Measurements from ENCODE around the gene LMBRD2.
A peak's percentile ranks its signal among the peaks of the same experiment; 100 is the strongest.
"Not testable (repeated sequence)": the region's sequence is repeated elsewhere in the genome, so short reads cannot be mapped to it uniquely, and the experiment has no call there.

Gene LMBRD2

DNA sequence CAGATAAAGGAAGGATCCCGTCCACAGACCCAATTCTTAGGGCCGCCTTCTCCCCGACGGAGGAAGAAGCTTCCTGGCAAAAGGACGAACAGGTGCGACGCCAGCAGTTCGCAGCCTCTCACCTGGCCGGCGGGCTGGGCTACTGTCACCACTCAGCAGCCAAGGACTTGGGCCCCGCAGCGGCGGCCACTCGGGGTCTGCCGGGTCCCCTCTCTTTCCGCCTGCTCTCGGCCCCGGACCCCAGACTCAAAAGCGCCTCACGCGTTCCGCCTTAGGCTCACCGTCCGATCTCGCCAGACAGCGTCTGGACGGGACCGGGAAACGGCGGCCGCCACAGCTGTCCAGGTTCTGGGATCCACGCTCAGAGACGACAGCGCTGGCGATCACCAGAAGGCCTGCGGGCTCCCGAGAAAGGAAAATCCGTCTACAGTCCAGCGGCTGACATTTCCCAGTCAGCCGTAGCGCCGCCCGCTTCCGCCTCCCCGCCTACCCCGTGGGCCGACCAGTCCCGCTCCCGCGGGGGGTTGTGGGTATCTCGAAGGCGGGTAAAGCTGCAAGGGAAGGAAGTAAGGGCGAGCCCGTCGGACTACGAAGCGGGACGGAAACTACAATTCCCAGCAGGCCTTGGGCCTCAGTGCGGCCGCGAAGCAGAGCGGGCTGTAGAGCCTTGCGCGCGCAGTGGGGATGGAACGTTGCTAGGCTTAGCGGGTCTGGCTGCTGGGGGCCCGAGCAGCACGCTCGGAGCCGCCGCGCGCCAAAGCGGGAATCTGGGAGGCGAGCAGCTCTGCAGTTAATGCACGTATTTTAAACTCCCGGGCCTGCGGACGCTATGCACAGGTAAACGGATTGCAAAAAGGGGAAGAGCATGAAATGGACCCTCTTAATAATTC, at the start of gene LMBRD2, which contains the start of gene SKP2:
LMBRD2 (minus strand) TSS at position 454 of the 890 bp plus-strand sequence. CDS start 8,538 bp downstream, outside the sequence.
SKP2 (plus strand) TSS at position 678 of the 890 bp plus-strand sequence; CDS start at position 830, 152 bp downstream.
- peak; percentile 99 for DNase-seq

DNA sequence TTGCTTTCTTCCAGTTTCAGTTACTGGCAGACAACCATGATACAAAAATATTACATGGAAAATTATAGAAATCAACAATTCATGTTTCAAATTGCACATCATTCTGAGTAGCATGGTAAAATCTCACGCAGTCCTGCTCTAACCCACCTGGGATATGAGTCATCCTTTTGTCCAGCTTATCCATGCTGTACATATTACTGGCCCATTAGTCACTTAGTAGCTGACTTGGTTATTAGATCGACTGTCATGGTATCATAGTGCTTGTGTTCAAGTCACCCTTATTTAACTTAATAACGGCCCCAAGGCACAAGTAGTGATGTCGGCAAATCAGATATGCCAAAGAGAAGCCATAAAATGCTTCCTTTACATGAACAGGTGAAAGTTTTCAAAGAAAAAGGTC, 48.8 kb upstream of the LMBRD2 start:
- no peak for DNase-seq

DNA sequence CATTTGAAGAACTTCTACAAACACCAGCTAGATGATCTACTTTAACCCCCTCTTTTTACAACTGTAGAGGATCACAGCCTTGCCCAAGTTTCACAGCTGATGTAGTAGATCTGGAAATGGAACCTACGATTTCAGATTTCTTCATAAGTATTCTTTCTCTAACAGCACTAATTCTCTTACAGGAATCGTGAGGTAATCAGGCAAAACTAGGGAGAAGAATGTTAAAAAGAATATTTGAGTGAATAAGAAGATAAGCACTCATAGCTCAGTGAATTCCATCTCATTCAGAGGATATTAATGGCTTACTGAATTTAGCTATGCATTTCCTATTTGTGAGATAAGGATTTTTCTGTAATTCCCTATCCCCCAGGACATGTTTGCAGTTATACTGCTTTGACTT, 47.9 kb upstream of the LMBRD2 start:
- no peak for DNase-seq

DNA sequence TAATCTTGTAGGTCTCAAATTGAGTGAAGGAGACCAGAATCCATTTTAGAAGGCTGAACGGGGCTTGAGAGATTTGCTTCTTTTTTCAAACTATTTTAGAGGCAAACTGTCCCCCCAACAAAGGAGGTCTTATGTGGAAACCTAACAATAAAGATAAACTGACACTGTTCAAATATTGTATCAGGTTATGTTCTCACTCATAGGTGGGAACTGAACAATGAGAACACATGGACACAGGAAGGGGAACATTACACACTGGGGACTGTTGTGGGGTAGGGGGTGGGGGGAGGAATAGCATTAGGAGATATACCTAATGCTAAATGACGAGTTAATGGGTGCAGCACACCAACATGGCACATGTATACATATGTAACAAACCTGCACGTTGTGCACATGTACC, 47.1 kb upstream of the LMBRD2 start:
- DNase-seq, result not testable (repeated sequence)

DNA sequence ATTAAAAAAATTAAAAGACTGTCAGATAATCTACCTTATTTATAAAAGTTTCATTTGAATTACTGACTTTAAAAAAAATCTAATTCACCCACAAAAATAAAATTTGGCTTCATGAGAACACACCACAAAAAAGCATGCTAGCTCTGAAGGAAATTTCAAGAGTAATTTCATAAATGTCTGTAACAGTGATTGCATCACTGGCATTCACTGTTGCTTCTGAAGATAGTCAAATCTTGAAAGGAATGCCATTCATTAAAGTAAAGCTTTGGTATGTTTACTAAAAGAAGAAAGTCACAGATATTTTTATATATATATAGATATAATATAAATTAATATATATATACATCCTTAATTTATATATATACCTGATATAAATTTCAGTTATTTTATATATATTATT, 46.6 kb upstream of the LMBRD2 start:
- no peak for DNase-seq

DNA sequence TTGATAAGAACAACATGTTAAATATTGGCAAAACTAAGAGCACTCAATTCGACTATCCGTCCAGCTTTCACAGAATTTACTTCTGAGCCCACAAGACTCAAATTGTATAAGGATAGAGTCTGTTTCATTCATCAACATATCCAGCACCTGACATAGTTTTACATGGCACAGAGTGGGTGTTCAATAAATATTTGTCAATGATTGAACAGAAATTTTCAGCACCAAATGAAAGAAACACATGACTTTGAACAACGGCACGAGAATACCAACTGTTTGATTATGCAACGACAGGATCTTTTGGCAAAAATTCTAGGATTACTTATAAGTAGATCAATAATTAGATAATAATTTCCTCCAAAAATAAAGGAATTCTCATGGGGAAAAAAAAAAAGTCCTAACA, 42.1 kb upstream of the LMBRD2 start:
- no peak for DNase-seq

DNA sequence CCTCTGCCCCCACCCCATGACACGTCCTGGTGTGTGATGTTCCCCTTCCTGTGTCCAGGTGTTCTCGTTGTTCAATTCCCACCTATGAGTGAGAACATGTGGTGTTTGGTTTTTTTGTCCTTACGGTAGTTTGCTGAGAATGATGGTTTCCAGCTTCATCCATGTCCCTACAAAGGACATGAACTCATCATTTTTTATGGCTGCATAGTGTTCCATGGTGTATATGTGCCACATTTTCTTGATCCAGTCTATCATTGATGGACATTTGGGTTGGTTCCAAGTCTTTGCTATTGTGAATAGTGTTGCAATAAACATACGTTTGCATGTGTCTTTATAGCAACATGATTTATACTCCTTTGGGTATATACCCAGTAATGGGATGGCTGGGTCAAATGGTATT, 32.7 kb upstream of the LMBRD2 start:
- not testable (repeated sequence) for DNase-seq

DNA sequence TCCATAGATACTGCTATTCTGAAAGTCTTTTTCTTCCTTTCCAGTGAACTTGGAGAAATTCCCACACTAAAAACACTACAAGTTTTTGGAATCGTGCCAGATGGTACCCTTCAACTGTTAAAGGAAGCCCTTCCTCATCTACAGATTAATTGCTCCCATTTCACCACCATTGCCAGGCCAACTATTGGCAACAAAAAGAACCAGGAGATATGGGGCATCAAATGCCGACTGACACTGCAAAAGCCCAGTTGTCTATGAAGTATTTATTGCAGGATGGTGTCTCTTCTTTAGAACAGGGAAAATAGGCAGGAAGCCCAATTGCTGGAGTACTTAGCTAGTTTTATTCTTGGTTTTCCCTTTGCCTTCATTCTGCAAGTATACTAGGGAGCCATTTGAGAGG, 30.1 kb upstream of the LMBRD2 start:
- no peak for DNase-seq

DNA sequence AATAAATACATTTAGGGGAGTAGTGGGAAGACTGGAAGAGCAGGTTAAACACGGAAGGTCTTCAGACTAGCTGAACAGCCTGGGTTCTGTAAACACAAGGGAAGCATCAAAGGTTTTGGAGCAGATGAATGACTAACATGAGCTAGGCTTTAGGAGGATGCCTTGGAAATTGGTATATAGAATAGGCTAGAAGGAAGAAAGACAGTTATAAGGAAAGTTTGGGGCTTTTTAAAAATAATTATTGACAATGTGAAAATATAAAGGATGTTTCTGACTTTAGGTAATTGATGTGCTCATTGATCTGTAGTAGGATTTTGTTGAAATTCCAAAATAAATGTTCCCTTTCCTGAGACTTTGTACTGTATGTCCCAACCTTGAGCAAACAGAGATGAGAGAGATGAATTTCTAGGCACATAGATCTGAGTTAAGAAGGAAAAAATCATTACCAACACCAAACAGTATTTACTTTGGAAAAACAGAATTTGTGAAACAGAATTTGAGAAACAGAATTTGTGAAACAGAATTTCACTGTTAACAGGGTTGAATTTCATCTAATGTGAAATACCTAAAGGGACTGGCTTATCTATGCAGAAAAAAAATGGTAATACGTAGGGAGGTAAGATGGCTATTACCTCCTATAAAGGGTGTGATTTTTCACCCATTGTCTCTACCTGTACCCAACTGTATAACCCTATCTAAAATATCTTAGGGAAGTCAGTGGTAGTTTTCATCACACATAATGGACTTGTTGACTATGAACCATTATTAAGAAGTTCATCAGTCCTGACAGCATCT, 29.1 kb upstream of the LMBRD2 start:
- no peak for DNase-seq

DNA sequence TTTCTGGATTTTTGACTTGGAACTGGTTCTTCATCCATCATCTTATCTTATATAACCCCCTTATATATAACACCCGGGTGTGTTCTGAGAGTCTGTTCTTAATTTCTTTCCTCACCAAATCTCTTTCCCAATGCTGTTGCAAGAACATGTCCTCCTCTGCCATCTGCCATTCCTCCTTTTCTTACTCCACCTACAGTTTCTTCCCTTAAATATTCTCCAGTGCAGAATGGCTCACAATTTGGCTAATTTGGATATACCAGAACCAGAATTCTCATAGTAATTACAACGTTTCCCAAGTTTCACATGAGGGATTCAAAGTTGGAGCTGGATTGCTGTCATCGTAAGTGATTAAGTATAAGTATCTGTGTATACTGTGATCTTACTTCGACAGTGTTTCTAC, 28.3 kb upstream of the LMBRD2 start:
- no peak for DNase-seq

DNA sequence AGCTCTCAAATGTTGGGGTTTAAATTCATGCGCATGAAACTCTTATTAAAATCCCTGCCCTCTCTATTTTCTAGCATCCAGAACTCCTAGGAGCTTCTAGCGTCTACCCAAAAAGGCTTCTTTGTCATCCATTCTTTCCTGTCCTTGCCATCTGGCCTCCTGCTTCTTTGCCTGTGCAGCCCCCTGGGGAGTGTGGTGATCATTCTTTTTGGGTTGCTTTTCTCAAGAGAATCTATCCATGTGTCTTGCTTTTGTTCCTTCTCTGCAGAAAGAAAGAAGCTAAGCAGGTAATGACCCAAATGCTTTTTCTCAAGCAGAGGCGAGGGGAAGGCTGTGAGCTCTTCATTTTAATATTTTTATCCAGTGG, 26.8 kb upstream of the LMBRD2 start:
- DNase-seq, result no peak

DNA sequence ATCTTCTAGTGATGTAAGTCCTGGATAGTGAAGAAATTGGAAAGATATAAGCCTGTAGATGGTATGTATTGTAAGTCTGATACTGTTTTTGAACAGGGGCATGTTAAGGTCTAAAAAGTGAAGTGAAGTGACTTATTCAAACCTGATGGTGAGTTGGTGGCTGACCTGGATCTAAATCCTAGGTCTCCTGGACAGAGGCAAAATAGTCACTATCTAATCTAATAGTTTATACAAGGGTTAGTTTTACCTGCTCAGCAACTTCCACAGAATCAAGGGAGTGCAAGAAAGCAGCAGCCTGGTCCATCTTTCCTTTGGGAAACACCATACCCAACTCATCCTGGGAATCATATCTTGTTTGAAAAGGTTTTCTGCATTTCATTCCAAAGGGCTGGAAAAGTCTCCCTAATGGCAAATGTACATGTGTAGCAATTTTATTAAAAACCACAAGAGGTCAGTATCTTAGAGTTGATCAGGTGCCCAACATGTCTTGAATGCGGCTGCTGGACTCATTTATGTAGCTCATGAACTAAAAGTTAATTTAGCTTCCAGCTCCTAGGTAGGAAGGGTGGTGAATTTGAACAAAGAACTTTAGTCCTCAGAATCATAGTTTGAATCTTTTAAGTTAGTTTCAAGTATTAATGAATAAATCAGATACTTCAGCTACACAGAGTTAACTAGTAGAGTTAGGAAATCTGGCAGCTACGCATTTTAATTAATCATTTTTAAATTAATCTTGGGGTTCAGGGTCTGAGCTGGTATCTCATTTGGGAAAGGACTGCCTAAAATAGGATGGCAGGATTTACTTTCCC, 26.2 kb upstream of the LMBRD2 start:
- peak in 2 of 3 experiments; percentile 19 to 57 for DNase-seq

DNA sequence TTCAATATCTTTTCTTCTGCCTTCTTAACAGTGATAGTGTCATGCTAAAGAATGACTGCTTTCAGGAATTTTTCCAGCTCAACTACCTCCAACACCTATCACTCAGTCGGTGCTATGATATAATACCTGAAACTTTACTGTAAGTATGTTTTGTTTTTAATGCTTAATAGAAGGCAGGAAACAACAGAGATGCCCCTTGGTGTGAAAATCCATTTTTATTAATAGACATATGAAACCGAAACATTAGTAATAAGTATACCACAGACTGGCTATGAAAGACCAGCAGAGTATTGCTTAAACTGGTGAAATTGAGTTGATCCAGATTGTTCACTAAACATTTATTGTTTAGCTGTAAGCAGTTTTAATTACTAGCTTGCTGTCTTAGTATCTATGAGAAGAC, 25.5 kb upstream of the LMBRD2 start:
- DNase-seq, result no peak

DNA sequence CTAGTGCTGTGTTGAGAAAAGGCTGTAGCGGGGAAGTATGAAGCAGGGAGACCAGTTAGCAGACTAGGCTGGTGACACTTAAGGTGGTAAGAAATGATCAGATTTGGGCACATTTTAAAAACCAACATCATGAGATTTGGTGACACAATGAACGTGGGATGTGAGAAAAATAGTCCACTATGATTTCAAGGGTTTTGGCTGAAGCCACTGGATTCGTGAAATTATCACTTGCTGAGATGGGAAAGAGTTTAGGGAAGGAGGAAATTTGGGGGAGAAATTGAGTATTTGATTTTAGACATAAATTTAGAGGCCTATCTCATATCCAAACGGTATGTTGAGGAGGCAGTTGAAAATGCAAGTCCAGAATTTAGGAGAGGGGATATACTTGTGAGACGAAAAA, 23.4 kb upstream of the LMBRD2 start:
- DNase-seq, result no peak

DNA sequence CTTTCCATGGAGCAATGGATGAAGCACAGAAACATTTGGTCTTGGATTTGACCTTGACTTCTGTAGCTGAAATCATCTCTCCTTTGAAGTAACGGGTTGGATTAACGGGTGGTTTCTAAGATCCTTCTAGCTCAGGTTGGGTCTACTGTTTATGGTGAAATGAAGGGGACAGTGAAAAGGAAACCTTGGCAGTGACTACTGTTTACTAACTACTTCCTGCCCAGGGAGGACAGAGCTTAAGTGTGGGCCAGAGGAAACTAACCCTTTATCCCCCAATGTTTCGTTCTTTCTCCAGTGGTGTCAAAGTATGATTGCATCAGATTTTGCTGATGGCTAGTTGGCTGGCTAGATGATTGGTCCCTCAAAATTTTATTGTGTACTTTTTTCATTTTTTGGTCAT, 22.4 kb upstream of the LMBRD2 start:
- DNase-seq, result no peak

DNA sequence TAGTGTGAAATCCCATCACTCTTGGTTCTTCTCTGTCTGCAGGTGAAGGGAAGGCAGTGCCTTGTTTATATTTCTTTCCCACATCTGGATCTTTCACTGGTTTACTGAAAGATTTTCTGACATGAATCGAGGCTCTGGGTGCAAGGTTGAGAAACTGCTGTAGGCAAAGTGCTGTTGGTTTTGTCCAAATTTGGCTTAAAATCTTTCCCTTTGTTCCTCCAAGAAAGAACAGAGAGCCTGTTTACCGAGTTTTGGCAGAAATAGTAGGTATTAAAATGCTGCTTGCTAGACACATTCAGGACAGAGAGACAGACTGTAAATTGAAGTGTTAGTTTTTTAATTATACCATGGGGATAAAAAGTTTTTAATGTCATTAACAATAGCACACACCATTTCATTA, 21.7 kb upstream of the LMBRD2 start:
- DNase-seq, result no peak

DNA sequence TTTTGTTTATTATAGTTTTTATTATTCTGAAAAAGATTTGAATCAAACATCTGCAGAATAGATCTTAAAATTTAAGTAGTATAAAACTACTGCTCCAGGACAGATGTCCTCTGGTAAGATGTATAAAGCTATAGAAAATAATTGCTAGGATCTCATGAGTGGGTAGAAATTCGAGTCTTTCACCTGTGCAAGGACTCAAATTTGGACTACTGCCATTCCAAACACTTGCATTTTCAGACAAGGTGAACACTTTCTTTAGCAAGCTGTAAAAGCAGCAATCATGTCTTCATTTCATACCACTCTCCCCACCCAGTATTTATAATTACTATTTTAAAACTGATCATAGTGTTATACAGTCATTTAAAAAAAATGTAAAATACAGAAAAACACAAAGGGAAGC, 20.9 kb upstream of the LMBRD2 start:
- no peak for DNase-seq

DNA sequence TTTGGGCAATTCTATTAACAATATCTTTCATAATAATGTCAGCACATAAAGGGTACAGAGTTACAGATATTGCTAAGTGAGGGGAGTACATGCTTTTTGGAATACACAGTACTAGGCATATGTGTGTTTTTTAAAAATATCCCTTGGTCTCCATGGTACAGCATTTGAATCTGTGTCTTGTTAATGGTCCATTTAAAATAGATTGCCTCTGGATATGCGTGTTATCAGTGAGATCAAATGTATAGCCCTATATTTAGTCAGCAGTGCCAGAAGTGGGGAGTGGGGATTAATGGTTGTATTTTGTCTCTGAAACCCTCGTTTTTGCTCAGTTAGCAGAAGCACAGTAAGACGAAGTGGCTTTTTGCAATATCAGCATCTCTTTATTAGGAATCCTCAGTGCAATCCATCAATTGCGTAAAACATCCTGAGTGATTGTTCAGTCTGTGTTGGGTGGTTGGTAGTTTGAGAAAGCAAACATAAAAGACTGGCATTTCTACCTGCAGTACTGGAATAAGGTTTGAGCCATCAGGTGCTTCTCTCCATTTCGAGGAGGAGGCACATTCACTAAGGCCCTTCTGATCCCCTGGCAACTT, 19.2 kb upstream of the LMBRD2 start:
- no peak for DNase-seq

DNA sequence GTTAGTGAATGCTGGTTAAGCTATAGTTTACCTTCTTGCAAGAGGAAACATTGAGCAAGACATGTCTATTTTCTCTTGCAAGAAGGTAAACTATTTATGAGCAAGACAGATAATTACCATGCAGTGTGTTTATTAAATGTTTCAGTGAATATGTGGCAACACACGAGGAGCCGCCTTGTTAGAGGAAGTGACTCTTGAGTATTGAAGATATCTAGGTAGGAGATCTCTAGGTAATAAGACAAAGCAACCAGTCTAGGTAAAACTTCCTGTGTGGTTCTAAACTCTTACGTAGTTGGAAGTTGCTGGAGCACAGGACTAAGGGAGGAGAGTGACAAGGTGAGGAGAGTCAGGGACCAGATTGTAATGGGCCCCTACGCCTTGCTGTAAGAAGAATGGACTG, 17.1 kb upstream of the LMBRD2 start:
- DNase-seq, result no peak

DNA sequence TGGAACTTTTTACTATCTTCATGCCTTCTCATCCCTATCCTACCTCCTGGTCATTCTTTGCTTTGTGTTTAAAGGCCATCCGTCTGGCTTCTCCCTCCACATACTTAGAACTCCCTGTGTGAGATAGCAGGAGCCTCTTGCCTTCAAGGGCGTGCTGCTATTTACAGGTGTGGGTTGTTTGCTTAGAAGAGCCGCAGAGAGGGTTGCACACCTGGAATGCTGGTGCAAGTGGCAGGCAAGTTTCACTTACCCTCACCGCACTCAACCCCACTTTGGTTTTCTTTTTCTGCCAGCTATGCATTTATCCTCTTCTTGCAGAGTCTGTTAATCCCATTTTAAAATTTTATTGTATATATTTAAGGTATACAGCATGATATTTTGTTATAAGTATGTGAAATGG, 12.8 kb upstream of the LMBRD2 start:
- peak in 1 of 3 experiments; percentile 70 for DNase-seq

DNA sequence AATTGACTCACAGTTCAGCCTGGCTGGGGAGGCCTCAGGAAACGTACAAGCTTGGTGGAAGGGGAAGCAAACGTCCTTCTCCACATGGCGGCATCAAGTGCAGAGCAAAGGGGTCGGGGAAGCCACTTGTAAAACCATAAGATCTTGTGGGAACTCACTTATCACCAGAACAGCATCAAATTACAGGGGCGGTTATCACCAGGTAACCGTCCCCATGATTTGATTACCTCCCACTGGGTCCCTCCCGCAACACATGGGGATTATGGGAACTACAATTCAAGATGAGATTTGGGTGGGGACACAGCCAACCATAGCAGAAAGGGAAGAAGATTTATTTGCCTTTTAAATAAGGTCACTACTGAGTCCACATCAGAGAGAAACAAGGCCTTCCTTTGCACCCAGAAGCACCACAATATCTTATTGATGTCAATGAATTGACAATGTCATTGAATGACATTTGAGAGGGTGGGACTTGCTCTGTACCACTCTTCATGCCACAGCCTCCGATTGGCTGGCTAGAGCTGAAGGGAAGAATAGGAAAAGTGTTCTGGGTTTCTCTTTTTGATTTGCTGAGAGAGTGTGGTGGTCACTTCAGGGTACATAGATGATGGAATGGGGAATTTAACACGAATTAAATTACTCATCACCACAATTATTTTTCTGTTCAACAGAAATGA, 11.3 kb upstream of the LMBRD2 start:
- DNase-seq, result peak in 1 of 3 experiments; percentile 28

DNA sequence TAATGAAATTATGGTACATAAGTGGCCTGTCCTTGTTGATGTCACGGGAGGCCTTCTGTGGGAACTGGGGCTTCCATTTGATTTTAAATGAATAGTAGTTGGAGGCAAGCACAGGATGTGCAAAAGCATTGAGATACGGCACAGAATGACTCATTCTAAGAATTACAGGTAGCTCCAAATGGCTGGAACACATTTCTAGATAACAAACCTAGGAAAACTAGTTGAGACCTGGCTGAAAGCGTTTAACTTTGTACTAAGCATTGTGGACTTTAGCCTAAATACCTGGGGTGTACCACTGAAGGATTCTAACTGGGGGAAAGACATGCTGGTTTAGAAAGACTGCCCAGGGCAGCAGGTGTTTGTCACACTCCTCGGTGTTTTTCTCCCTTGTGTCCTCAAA, 9.7 kb upstream of the LMBRD2 start:
- no peak for DNase-seq
